Naive thymus-derived CD8-positive, alpha-beta T cell (primary cell): Measurements from ENCODE around the gene CRTC1. TPM values are rescaled to one million over a fixed set of nuclear protein-coding genes. Genes with fewer than 3 reads are reported as not detected.

Experiments used
- ATAC-seq, 2 donors: fragments of 150-1000 bp; cut with Tn5 transposase in 1 of 2; sonication (Bioruptor Pico), chemical (Tn5 transposase) in 1 of 2; 1 replicate in 1 of 2; 2 replicates in 1 of 2; pipeline ENCODE4 v1.10.0; 2021; ENCODE audit warnings: mild to moderate bottlenecking in 2 of 2, moderate library complexity in 2 of 2
- POLR2A ChIA-PET: fragments of 350-600 bp; sonication (Branson Sonifier 250); formaldehyde crosslinking; loops from one replicate; lab custom pipeline; 2021; ENCODE audit warnings: antibody characterized with exemption; lab: Charles Lee
- DNase-seq, 10 donors: peaks; one replicate each; pipeline versions ENCODE4 v3.0.0 to v3.0.0-alpha.2; 2020 to 2022
- H3K27ac Mint-ChIP-seq, 10 donors: one replicate each; pipeline ENCODE4 v1.8.0; 2020 to 2022; ENCODE audit warnings: mild to moderate bottlenecking in 10 of 10, mixed read lengths in 10 of 10, moderate library complexity in 4 of 10, inconsistent platforms in 1 of 10
- H3K27me3 Mint-ChIP-seq, 5 donors: one replicate each; pipeline ENCODE4 v1.8.0; 2021 to 2022; ENCODE audit warnings: mixed read lengths in 5 of 5
- H3K36me3 Mint-ChIP-seq, 3 donors: one replicate each; pipeline ENCODE4 v1.8.0; 2020 to 2022; ENCODE audit warnings: mixed read lengths in 3 of 3, mild to moderate bottlenecking in 2 of 3, inconsistent platforms in 1 of 3
- H3K4me1 Mint-ChIP-seq, 4 donors: one replicate each; pipeline ENCODE4 v1.8.0; 2021 to 2022; ENCODE audit warnings: mixed read lengths in 4 of 4
- H3K4me3 Mint-ChIP-seq, 10 donors: one replicate each; pipeline ENCODE4 v1.8.0; 2020 to 2022; ENCODE audit warnings: mild to moderate bottlenecking in 10 of 10, mixed read lengths in 10 of 10, moderate library complexity in 6 of 10, inconsistent platforms in 1 of 10
- H3K9me3 Mint-ChIP-seq, 9 donors: one replicate each; pipeline ENCODE4 v1.8.0; 2020 to 2022; ENCODE audit warnings: mixed read lengths in 9 of 9, mild to moderate bottlenecking in 3 of 9, inconsistent platforms in 1 of 9, moderate library complexity in 1 of 9
- polyA plus RNA-seq, 3 donors: library from polyadenylated mRNA; unstranded; fragments of 300-500 nt; fragmentation: Illumina TruSeq; gene quantifications; one replicate each; pipeline ENCODE4 v1.2.3, GENCODE V29; 2021
- total RNA-seq, 8 experiments: library from RNA in 2 of 8; stranded (reverse) in 2 of 8; gene quantifications; one replicate each; pipeline ENCODE4 v1.2.3 and lab custom pipeline; 2021 to 2026

CRTC1 gene
- total and polyA plus RNA-seq, 5 experiments from 2014 or later = 1.2 to 25.7 (median 2.0) TPM

DNA sequence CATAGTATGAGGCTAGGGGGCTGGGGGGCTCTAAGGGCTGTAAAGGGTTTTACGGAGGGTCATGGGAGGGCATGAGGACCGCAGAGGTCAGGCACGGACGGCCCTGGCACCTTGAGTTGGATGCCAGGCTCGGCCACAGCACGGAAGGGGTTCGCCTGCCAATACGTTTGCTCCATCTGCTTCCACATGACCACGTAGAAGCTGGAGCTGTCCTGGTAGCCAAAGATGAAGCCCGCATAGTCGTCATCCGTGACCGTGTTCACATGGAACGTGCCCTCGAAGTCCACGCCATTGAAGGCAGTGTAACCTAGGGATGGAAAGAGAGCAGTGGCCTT, 101.3 kb downstream of the CRTC1 start:
- POLR2A ChIA-PET = no interaction called here

DNA sequence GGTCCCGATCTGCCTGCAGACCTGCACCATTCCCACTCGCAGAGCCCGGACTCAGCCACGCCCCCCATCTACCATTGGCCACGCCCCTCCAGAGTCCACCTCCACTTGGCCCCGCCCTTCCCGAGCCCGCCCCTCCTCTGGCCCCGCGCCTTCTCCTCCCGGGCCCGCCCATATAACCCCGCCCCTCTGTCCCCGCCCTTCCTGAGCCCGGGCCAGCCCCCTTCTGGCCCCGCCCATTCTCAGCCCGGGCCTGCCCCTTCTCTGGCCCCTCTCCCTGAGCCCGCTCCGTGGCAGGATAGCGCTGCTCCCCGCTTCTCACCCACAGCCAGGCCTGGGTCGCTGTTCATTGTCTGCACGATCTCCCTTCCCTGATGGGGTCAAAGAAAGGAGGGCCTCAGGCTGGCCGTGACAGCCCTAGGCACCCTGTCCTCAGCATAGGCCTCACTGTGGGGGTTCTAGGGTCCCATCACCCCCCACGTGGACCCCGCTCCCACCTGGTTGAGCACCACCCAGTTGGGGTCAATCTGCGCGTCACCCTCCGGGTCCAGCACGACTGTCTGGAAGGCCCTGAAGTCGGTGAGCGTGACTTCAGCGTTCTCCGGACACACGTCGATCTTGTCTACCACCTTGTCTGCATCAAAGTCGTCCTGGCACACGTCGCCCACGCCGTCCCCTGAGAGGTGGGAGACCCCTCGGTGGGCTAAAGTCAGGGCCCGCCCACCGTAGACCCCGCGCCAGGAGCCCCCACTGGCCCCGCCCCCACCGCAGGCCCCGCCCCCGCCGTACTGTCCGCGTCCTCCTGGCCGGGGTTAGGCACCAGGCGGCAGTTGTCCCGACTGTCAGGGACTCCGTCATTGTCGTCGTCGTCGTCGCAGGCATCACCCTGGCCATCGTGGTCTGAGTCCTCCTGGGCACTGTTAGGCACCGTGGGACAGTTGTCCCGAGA, 102.0 kb downstream of the CRTC1 start:
- peaks cover 0 to 5% (median 0%) of the 10 kb centered on the region in 3 donors for H3K36me3 Mint-ChIP-seq
- no peaks in the 10 kb centered on the region for H3K9me3 Mint-ChIP-seq
- peaks cover 17 to 50% (median 37%) of the 10 kb centered on the region in 5 donors for H3K27me3 Mint-ChIP-seq
- H3K4me3 Mint-ChIP-seq = peak overlapping the region; percentile 20 to 83 (median 72)
- peak; percentile 31 to 81 (median 59) for DNase-seq
- ATAC-seq = peak; percentile 52 to 75
- H3K4me1 Mint-ChIP-seq = peaks cover 18 to 52% (median 46%) of the 10 kb centered on the region in 4 donors
- POLR2A ChIA-PET = no interaction called here
- no peak overlapping the region for H3K27ac Mint-ChIP-seq

More for the DNA sequence above, 101.3 kb downstream of the CRTC1 start:
- ATAC-seq = no peak
- Mint-ChIP-seq H3K27me3 (peaks cover 14 to 43% (median 31%) of the 10 kb centered on the region in 5 donors), H3K36me3 (peaks cover 0 to 2% (median 0%) of the 10 kb centered on the region in 3 donors), H3K4me3 (peak overlapping the region in 4 of 10 donors; percentile 43 to 83 (median 74)), H3K4me1 (peaks cover 14 to 45% (median 41%) of the 10 kb centered on the region in 4 donors), H3K9me3 (no peaks in the 10 kb centered on the region), H3K27ac (peak overlapping the region in 1 of 10 donors; percentile 27)
- no peak for DNase-seq

DNA sequence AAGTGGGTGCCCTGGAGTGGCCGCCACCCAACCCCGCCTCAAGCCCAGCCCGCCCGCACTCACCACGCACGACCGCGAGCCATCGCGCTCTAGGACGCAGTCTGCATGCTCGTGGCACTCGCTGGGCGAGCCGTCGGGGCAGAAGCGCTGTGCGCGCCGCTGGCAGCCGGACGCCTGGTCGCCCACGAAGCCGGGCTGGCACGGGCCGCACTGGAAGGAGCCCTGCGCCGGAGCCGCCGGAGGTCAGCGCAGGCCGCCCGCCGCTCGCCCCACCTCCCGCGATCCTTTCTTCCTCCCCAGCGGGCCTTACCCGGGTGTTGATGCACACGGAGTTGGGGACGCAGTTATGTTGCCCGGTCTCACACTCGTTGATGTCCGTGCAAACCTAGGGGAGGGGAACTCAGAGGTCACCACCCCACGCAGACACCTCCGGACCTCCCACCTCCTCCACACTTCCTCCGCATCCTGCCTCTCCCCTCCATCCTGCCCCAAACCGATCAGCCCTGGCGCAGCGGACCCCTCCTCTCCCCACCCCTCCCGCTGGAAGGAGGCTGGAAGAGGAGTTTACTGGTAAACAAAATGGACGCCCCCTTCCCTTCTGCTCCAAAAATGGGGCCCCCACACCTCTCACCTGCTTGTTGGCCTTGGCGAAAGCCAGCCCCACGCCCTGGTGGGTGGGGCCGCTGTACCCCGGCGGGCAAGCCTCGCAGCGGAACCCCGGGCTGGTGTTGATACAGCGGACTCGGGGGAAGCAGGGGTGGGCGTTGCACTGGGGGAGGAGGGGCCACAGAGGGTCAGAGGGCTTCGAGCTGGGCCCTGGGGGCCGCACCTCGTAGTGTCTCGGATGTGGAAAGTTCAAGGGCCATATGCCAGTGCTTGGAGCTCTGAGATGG, 105.3 kb downstream of the CRTC1 start:
- Mint-ChIP-seq H3K36me3 (peaks cover 0 to 4% (median 0%) of the 10 kb centered on the region in 3 donors), H3K27me3 (peaks cover 28 to 76% (median 61%) of the 10 kb centered on the region in 5 donors), H3K27ac (peak overlapping the region in 3 of 10 donors; percentile 7 to 82 (median 59)), H3K4me1 (peaks cover 20 to 59% (median 51%) of the 10 kb centered on the region in 4 donors), H3K9me3 (no peaks in the 10 kb centered on the region), H3K4me3 (peak overlapping the region; percentile 64 to 95 (median 83))
- DNase-seq (no peak), ATAC-seq (peak in 1 of 2 donors; percentile 19)
- POLR2A ChIA-PET = no interaction called here

DNA sequence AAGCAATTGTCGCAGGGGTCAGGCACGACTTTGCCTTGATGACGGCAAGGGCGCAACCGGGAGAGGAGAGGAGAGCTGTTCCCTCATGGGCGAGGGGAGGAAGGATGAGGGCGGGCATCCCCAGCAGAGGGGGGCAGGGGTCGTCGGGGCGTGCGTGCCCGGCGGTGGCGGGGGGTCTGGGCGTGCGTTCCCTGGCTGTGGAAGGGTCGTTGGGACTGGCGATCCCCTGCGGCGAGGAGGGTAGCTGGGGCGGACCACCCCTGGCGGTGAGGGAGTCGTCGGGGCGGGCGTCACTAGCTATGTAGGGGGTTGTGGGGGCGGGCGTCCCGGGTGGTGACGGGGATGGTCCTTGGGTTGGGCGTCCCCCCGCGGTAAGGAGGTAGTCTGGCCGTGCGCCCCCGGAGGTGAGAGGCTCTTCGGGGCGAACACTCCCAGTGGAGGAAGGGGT, 106.0 kb downstream of the CRTC1 start:
- Mint-ChIP-seq H3K9me3 (no peaks in the 10 kb centered on the region), H3K27ac (peak overlapping the region in 3 of 10 donors; percentile 7 to 82 (median 73)), H3K4me1 (peaks cover 18 to 54% (median 48%) of the 10 kb centered on the region in 4 donors), H3K36me3 (peaks cover 0 to 4% (median 0%) of the 10 kb centered on the region in 3 donors), H3K4me3 (peak overlapping the region; percentile 64 to 95 (median 83)), H3K27me3 (peaks cover 30 to 82% (median 64%) of the 10 kb centered on the region in 5 donors)
- DNase-seq (no peak), ATAC-seq (no peak)
- POLR2A ChIA-PET = interaction anchor here (0.5 kb wide), 1 partner anchor 166 kb away, joined by 5 read pairs; no protein-coding TSS in a partner anchor

DNA sequence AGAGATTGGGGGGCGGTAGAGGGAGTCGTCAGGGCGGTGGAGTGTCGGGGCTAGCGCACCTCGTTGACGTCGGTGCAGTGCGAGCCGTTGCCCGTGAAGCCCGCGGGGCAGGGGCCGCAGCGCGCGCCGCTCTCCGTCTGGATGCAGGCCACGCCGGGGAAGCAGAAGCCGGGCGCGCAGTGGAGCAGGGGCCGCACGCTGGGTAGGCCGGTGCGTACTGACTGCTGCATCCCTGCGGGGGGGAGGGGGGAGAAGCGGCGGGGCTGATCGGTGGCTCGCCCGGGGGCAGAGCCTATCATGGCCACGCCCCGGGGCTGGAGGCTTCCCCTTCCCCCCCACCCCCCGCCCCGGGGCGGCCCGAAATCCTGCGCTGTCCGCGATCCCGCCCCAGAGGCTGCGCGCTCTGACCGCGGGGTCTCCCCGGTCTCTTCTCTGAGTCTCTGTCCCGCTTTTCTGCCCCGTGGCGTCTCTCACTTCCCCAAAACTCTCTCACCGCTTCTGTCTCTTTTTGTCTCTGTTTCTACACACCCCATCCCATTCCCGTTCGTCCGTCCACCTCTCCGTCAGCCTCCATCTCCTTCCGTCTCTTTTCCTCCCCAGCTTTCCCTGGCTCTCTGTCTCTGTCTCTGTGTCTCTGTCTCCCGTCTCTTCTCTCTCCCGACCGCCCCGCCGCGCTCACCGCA, 106.5 kb downstream of the CRTC1 start:
- peak in 2 of 10 donors; percentile 12 to 37 for DNase-seq

DNA sequence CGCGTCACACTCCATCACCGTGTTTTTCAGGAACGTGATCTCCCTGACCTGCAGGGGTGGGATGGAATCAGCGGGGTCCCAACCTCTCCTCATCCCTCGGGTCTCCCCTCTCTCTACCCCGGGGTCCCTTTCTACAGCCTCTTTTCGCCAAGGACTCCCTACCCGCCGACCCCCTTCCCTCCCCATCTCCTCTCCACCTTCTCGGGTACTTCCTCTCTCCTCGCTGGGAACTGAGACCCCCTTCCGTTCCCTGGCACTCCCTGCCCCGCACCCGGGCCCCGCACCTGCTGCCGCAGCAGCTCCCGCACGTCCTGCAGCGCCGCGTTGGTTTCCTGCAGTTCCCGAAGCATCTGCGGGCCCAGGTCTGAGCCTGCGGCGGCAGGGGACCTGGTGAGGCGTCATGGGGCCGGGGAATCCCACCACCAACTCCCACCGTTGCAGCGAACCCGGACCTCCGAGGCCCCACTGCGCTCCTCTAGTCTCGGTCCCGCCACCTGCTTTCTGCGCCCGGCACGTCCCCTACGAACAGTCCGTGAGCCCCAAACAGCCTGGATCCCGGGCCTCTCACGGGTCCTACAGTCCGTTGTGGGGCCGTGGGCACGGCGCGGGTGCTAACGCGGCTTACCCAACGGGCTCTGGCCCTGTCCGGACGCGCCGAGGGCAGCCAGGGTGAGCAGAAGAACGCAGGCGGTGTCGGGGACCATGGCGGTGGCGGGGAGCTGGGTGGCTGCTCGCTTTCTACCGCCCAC, 107.3 kb downstream of the CRTC1 start, which contains the start of gene COMP:
TSS of gene COMP (minus strand) at position 740 of the 749 bp plus-strand sequence. CDS start at position 704, 36 bp downstream.
- POLR2A ChIA-PET = interaction anchor here (1.0 kb wide), 1 partner anchor 10 kb away, joined by 3 read pairs; no protein-coding TSS in a partner anchor
- no peak within 1 kb of the TSS for H3K27ac Mint-ChIP-seq
- DNase-seq (no peak), ATAC-seq (peak in 1 of 2 donors; percentile 29)
- peak within 1 kb of the TSS; percentile 72 to 95 (median 82) for H3K4me3 Mint-ChIP-seq
- peaks cover 15 to 44% (median 41%) of the 10 kb centered on the region in 4 donors for H3K4me1 Mint-ChIP-seq
- no peaks in the 10 kb centered on the region for H3K9me3 Mint-ChIP-seq
- peaks cover 27 to 86% (median 64%) of the 10 kb centered on the region in 5 donors for H3K27me3 Mint-ChIP-seq
- peaks cover 0 to 4% (median 0%) of the 10 kb centered on the region in 3 donors for H3K36me3 Mint-ChIP-seq

More for the DNA sequence above, 106.5 kb downstream of the CRTC1 start:
- H3K9me3 Mint-ChIP-seq = no peaks in the 10 kb centered on the region
- peaks cover 0 to 4% (median 0%) of the 10 kb centered on the region in 3 donors for H3K36me3 Mint-ChIP-seq
- ATAC-seq = peak; percentile 13 to 16
- H3K27me3 Mint-ChIP-seq = peaks cover 30 to 87% (median 64%) of the 10 kb centered on the region in 5 donors
- POLR2A ChIA-PET = interaction anchor here (0.5 kb wide), 1 partner anchor 167 kb away, joined by 5 read pairs; no protein-coding TSS in a partner anchor
- peak overlapping the region in 1 of 10 donors; percentile 73 for H3K27ac Mint-ChIP-seq
- peak overlapping the region; percentile 72 to 95 (median 84) for H3K4me3 Mint-ChIP-seq
- peaks cover 18 to 51% (median 46%) of the 10 kb centered on the region in 4 donors for H3K4me1 Mint-ChIP-seq

DNA sequence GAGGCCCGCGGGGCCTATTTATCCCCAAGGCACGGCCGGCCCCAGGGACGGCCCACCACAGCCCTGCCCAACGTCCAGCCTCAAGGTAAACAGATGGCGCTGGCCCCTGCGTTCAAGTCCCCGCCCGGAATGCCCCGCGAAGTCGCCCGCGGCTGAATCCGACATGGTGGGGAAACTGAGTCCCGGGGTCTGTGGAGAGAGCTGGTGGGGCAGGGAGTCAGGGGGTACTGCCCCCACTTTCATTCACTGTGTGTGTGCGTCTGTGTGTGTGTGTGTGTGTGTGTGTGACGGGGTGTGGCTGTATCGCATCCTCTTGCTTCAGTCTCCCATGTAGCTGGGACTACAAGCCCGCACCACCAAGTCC, 107.8 kb downstream of the CRTC1 start:
- H3K9me3 Mint-ChIP-seq = no peaks in the 10 kb centered on the region
- ATAC-seq = no peak
- peaks cover 13 to 39% (median 36%) of the 10 kb centered on the region in 4 donors for H3K4me1 Mint-ChIP-seq
- POLR2A ChIA-PET = interaction anchor here (1.0 kb wide), 1 partner anchor 10 kb away, joined by 3 read pairs; no protein-coding TSS in a partner anchor
- H3K27ac Mint-ChIP-seq = no peak overlapping the region
- H3K36me3 Mint-ChIP-seq = peaks cover 0 to 4% (median 0%) of the 10 kb centered on the region in 3 donors
- peak overlapping the region in 4 of 10 donors; percentile 45 to 83 (median 68) for H3K4me3 Mint-ChIP-seq
- peaks cover 26 to 84% (median 60%) of the 10 kb centered on the region in 5 donors for H3K27me3 Mint-ChIP-seq
- no peak for DNase-seq

DNA sequence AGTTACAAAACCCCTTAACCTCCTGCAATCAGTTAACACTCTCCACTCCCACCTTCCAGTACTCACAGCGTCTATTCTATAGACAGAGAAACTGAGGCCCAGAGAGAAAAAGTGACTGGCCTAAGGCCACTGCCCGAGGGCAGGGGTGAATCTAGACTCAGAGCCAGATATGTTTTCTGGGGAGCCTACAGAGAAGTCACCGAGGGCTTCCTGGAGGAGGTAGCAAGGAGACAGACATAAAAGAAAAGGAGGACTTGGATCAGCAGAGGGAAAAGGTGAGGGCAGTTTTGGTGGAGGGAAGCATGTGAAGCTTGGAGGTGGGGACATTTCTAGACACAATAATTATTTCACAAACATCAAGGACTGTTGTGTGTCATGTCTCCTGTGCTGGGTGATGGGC, 109.2 kb downstream of the CRTC1 start:
- no peak for ATAC-seq
- peak overlapping the region in 1 of 10 donors; percentile 14 for H3K27ac Mint-ChIP-seq
- H3K36me3 Mint-ChIP-seq = peaks cover 0 to 4% (median 0%) of the 10 kb centered on the region in 3 donors

DNA sequence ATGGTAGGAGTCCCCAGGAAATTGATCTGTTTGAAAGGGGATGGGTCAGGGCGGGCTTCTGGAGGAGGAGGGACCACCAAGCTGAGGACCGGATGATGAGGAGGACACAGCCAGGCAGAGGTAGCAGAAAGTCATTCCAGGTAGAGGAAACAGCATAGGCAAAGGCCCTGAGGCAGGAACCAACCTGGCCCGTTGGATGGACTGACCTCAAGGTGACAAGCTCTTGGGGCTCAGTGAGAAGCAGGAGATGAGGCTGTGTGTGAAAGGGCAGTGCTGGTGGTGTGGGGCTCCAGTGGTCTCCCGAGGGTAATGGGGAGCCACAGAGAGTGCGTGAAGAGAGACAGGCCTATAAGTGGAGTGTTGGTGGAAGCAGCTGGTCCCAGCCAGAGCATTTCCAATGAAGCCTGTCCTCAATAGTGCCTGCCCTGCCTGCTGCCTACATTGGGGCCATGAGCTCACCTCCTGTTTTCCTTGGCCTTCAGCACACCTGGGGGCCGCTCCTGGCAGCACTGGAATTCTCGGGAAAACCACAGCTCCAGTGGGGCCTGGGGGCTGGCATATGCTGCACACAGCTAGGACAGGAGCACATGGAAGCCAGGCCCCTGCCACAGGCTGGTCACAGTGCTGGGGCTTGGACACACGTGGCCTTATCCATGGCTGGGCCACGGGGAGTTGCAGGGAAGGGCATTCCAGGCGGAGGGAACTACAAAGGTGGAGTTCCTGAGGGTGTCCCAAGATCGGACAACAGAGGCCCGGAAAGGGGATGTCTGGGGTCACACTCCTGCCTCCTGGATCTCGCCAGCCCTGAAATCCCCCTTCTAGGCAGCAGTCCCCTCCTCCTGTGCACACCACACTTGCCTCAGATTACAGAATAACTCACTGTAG, 109.9 kb downstream of the CRTC1 start:
- Mint-ChIP-seq H3K9me3 (no peaks in the 10 kb centered on the region), H3K4me3 (no peak overlapping the region), H3K4me1 (peaks cover 11 to 25% (median 22%) of the 10 kb centered on the region in 4 donors), H3K27ac (peak overlapping the region in 3 of 10 donors; percentile 14 to 57 (median 22)), H3K27me3 (peaks cover 26 to 80% (median 52%) of the 10 kb centered on the region in 5 donors), H3K36me3 (peaks cover 0 to 4% (median 0%) of the 10 kb centered on the region in 3 donors)
- DNase-seq = no peak
- ATAC-seq = no peak
- POLR2A ChIA-PET = no interaction called here

More for the DNA sequence above, 109.2 kb downstream of the CRTC1 start:
- DNase-seq = no peak
- POLR2A ChIA-PET = no interaction called here
- Mint-ChIP-seq H3K9me3 (no peaks in the 10 kb centered on the region), H3K4me1 (peaks cover 11 to 29% (median 28%) of the 10 kb centered on the region in 4 donors), H3K27me3 (peaks cover 26 to 82% (median 57%) of the 10 kb centered on the region in 5 donors), H3K4me3 (no peak overlapping the region)

DNA sequence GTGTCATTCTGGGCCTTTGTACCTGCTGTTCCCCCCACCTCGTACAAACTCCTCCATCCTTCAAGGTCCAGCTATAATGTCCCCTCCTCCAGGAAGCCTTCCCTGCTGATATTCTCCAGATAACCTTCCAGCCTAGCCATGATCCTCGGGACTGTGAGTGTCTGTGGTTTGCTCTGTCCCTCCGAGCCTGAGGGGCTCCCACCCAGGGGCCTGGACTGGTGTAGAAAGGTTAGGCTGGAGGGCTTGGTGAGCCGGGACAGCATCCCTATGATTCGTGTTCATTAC, 110.5 kb downstream of the CRTC1 start:
- H3K36me3 Mint-ChIP-seq = peaks cover 0 to 4% (median 0%) of the 10 kb centered on the region in 3 donors
- H3K4me3 Mint-ChIP-seq = no peak overlapping the region
- ATAC-seq (no peak), DNase-seq (no peak)
- peaks cover 11 to 21% (median 18%) of the 10 kb centered on the region in 4 donors for H3K4me1 Mint-ChIP-seq
- peak overlapping the region in 2 of 10 donors; percentile 5 to 57 for H3K27ac Mint-ChIP-seq
- no peaks in the 10 kb centered on the region for H3K9me3 Mint-ChIP-seq
- H3K27me3 Mint-ChIP-seq = peaks cover 23 to 76% (median 48%) of the 10 kb centered on the region in 5 donors
- POLR2A ChIA-PET = no interaction called here
